GM19467 (cell line): ENCODE data around the gene LAD1.
A peak's percentile ranks its signal among the peaks of the same experiment; 100 is the strongest.

Experiments
- ATAC-seq: cut with Tn5 transposase; IDR thresholded peaks from one replicate; pipeline ENCODE4 v1.9.1; 2021; ENCODE audit warnings: mild to moderate bottlenecking, moderate library complexity; ENCODE audit not compliant: unreplicated experiment

LAD1 gene

DNA sequence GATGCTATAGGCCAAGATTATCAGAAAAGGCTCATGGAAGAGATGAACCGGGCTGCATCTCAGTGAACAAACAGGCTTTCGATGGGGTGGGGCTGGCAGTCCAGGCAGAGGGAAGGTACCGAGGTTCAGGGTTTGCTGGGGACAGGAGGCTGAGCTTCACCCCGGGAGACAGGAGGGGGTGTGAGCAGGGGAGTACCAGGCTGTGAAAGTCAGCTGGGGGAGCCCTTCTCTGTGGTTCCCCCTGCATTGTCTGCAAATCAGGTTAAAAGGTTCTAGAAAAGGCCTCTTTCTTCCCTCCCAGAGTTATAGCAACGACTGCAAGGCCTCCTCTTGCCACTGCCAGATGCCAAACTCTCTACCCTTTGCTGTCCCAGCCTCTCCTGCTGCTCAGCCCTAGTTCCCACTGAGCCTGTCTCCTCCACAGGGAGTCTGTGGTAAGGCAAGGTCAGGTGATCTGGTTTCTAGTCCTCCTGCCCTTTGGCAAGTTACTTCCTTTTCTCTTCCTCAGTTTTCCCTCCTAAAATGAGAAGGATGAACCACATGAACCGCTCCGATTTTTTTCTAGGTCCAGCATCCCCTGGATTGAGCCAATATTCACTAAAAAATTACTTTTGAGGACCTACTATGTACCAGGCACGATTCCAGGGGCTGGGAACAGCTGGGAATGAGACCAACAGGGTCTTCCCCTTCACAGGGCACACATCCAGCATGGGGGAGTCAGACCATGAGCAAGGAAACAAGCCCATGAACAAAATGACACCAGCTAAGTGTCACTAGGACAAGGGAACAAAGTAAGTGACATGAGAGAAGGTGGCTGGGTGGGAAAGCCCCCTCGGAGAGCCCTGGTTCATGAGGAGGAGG lies 7.2 kb downstream of the LAD1 start:
- ATAC-seq: no peak

DNA sequence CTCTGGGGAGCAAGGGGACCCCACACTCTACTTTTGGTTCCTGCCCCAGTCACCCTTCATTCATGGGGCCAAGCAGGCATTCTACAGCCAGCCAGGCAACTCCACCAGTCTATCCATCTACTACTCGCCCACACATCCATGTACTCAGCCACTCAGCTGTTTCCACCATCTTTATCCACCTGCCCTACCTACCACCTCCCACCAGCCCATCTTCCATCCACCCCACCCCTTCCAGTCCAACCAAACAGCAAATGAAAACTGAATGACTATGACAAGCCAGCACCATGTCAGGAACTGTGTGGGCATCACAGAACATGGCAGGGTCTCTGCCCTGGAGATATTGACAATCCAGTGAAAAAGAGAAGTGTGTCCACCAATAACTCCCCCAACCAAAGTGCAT lies 7.9 kb downstream of the LAD1 start:
- no peak for ATAC-seq

DNA sequence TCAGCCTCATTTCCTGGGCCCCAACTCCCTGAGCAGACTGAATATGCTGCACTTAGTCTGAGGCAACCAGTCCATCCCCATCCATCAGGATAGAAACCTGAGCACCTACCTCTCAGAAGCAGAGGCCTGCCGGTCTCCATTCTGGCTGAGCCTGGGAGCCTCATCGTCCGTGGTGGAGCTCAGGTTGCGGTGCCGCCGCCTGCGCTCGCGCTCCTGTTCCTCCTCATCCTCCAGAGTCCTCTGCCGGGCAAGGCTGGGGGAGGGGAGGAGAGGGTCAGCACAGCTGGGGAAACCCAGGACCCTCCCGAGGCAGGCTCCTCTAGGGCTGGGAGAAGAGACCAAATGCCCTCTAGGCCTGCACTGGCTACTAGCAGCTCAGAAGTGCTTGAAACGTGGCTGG lies 10.1 kb downstream of the LAD1 start:
- ATAC-seq: no peak

DNA sequence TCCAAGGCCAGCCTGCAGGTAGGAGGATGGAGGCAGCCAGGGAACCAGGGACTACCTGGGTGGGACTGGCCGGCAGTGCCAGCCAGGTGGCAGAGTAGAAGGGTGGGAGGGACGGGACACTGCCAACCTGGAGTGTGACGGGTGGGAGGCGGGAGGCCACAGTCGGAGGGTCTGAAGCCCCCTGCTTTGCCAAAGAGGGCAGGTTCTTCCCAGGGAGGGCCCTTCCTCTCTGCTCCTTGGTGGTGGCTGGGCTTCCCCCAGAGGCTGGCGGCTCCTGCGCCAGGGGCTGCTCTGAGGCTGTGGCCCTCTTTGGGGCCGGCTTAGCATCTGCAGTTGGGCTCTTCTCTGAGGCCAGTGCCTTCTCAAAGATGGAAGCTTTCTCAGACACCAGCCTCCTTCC lies 12.9 kb downstream of the LAD1 start:
- no peak for ATAC-seq

DNA sequence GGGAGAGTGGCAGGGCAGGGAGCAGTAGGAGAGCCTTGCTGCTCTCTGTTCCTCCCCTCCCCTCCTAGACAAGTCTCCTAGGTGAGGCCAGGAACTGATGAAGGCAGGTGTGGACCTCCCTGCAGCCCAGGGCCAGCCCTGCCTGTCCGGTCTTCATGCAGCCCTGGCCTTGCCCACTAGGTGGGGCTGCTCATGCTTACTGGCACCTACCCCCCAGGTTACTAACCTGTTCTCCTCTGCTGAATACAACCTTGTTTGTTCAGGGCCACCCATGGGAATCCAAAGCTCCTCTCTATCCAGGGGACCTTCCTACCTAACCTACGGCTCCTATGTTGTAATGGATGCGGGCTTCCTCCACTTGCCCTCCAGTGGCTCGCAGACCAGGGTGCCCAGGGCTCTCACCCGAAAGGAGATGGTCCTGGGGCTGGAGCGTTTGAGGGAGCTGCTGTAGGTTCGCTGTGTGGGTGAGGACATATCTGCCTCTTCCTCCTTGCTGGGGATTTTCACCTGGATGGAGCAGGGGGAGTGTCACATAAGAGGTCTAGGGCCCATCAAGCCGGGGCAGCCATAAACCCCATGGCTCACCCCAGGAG lies 13.7 kb downstream of the LAD1 start:
- ATAC-seq: peak; percentile 75

DNA sequence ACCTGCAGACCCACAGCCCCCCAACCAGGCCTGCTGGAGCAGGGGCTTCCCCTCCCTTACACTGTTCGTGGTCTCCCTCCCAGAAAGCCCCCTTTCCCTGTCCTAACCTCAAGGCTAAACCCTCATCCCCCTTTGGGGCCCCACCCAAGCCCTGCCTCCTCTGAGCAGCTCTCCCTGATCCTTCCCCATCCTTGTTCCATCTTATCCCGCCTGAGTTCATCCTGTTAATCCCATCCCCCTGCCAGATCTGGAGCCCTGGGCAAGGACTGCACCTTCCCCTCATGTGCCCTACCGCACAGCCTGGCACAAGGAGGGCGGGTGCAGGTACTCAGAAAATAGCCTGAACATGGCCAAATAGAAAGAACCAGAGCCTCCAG lies 14.7 kb downstream of the LAD1 start:
- no peak for ATAC-seq

DNA sequence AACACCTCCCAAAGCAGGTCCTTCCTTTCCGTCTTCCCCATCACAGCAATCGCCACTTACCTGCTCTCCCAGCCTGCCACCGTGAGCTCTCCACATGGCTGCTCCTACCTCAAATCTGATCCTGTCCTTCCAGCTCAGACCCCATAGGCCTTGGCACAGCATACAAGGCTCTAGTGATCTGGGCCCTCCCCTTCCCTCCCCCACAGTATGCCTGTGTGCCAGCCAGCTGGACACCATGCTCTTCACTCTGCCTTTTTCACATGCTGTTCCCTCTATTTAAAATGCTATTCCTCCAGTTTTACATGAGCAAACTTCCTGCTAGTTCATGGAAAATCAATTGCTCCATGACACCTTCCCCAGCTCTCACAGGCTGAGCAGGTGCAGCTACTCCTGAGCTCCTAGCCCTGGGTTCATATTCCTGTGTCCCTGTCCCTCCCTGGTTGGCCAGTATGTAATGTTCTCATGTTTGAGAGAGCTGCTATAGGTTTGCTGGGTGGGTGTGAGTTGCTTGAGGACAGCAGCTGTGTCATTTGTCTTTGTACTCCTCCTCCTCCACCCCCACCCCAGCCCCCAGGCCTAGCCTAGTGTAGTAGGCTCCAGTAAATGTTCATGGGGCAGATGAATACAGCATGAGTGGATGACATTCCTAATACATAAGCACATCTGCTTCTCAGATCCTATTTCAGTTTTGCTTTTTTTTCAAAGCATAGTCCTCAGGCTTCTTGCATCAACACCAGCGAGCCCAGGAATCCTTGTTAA lies 15.3 kb downstream of the LAD1 start:
- ATAC-seq: no peak

DNA sequence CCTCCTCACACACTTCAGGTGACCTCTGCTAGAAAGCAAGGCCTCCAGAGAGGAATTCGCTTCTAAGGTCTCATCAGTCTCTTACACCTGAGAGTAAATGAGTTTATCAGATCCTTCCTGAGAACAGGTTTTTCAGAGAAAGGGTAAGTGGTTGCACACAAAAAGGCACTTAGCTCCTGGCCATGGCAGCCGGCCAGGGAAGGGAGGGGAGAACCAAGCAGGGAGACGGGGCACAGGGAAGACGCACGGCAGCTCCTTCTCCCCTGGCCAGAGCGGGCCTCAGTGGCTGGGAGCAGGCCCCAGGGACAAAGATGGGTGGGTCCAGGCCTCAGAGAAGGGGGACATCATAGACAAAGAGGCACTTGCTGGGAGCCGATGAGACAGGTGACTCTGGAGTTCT lies 18.0 kb downstream of the LAD1 start:
- no peak for ATAC-seq

DNA sequence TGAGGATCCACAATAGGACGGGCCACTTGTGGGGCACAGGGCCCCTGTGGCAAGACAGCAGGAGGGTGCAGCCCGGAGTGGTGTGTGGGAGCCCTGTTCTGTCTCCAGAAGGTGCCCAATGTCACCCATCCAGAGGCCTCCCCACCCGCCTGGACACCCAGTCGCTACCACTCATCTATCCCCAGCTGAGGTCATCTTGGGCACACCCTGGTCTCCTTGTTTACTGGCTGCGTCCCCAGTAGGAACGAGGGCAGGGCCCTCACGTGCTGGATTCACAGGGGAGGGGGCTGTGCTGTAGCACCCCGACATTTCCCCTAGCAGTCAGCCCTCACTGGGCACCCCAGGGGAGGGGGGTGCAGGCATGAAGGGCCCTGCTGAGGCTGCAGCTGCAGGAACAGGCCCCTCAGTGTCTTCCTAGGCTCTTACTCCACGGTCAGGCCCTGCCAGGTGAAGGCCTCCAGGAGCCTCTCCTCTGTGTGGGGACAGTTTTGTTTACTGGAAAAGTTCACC lies 19.3 kb downstream of the LAD1 start:
- no peak for ATAC-seq

DNA sequence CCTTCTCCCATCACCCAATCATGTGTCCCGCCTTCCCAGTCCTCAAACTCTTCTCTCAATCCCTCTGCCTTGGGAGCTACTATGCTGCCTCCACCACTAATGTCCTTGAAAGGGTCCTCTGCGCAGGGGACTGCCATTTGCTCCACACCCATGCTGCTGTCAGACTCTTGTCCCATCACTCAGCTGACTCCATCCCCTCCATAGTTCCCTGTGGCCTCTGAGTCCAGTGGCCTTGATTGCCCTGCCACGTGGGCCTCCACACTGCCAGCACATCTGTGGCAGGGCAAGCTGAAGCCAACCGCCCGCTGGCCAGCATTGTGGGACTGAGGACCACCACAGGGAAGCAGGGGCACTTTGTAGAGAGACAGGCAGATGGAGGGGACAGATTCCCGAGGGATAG lies 20.3 kb downstream of the LAD1 start:
- no peak for ATAC-seq

DNA sequence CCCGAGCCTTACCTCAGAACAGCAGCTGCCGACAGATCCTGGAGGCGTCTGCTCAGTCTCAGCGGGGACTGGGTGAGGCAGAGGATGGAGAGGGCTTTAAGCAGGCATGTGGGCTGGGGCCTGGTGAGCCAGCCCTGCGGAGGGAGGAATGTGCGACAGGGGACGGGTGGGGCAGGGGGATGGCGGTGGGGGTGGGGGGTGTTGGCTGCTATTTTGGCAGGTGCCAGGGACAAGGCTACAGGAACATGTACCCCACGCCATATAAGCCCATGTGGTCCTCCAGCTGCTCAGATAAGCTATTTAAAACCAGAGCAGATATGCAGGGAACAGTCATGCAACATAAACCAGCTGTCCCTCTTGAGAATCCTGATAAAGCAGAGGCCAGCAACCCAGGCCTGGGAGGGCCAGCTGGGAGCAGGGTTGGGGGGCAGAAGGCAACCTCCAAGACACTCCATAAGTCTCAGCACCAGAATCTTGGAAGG lies 21.5 kb downstream of the LAD1 start, which contains the start of gene TNNT2:
TSS of gene TNNT2 (minus strand) at position 70 of the 482 bp plus-strand sequence. CDS start 4,426 bp downstream, outside the sequence.
- no peak for ATAC-seq

DNA sequence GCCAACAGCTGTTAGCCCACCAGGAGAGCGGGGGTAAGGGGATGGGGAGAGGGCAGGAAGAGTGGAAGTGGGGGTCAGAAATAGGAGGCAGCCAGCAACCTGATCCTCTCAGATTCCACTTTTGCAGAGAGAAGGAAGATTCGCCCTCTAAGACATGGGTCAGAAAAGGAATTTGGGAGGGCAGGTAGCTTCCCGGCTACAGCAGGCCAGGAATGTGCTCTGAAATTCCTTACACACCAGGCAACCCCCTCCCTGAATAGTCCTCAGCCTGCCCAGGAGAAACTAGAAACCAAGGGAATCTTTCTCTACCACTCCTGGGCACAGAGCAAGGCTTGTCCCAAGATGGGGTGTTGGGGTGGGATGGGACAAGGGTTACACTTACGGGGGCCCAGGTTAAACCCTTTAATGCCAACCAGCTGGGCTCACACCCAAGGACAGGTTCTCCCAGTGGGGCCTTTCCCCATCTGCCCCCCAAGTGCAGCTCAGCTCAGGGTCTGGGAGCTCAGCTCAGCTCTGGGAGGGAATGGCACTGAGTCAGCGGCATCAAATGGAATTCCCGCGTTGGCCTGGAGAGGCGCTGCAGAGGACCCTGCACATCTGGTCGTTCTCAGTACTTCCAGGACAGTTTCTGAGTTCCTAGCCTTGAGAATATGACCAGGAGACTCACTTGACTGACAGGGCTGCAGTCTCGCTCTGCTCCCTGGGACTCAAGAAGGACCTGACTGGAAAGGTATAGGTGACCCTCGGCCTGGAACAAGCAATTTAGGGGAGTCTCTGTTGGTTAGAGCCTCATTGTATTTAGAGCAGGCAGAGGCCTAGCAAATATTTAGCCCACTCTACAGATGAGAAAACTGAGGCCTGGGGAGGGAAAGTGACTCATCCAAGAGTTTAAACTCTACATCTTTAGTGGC lies 22.4 kb downstream of the LAD1 start:
- ATAC-seq: no peak

DNA sequence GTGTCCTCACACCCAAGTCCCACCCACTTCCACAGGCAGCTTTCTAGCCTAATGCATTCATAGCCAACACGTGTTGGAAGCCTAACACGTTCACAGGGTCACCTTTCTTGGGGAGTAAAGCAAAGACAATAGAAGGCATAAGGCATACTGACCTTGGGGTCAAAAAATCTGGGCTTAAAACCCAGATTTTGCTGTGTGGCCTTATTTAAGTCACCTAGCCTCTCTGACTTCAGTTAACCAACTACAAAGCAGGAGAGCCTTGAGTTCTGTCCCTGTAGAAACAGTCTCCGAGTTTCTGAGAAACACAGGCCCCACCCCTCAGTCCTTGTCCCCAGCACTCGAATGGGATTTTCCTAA lies 23.0 kb downstream of the LAD1 start:
- no peak for ATAC-seq

DNA sequence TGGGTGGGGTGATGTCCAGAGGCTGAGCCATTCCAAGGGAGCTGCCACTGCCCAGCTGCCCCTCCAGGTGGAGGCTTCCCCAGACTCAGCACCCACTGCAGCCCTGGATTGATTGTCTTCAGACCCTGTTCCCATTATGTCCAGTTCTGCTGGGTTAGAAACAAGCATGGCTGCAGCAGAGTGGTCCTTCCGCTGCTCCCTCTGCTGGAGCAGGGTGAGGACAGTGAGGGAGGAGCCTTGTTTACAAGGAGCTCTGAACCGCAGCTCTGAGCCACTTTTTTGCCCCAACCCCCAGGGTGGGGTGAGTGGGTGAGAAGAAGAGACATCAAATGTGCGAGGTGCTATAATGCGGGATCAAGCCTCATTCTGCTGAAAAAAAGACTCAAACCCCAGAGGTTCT lies 24.0 kb downstream of the LAD1 start:
- no peak for ATAC-seq

DNA sequence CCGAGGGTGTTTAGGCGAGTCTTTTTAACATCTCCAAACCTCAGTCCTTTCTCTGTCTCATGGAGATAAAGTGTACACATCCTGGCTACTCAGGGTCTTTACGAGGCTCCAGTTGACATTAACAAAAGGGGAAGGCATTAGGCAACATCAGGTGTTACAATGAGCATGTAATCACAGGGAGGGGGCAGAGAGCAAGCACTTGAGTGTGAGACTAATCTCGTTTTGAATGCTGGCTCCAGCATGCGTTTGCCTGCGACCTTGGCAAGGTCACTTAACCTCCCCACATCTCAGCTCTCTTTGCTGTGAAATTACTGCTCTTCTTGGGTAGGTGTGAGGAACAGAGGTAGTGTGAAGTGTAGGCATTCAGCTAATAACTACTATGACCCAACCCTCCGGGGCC lies 24.8 kb downstream of the LAD1 start:
- ATAC-seq: no peak

DNA sequence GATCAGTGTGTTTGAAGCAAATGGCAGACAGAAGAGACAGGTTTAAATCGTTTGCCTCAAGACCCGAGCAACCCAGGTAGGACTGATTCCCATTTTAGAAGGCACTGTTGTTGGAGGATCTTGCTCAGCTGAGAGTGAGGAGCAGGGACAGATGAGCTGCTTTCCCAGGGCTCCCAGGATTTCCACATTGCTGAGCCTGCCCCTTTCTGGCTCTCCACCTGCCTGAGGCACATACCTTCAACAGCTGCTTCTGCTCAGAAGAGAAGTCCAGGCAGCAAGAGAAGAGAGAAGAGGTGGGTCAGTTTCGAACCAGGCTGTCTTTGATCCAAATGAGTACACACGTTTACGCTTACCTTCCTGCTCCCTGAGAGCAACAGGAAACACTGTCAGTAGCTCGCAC lies 27.3 kb downstream of the LAD1 start:
- ATAC-seq: no peak

DNA sequence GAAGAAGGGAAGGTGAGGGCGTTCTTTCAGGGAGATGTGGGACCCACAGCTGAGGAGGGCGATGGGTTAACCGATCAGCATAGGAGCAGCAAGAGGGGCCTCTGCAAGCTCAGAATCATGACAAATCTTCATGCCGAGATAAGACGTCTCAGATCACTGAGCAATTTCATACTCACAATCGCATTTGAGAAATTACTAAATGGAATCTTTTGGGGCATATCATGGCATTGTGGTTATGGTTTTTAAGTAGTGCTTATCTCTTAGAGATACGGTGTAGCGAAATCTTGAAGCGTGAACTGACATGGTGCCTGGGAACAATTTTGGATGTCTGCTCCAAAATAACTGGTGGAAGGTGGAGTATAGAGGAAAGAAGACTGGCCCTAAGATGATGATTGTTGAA lies 27.8 kb downstream of the LAD1 start:
- no peak for ATAC-seq

DNA sequence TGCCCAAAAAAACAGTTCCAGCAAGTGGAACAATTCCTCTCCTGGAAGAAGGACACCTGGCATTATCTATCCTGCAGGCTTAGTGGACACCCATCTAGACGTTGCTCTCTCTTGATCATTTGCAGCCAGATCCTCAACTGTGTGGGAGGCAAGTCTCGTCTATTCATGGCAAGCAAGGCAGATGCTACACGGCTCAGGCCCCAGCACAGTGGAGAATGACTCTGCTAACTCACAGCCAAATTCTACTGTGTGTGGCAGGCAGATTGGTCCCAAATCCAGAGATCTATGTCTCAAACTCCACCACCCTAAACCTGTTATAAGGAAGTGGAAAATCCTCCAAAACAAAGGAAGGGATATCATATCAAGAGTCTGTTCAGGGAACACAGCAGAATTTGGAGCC lies 28.6 kb downstream of the LAD1 start:
- ATAC-seq: no peak

DNA sequence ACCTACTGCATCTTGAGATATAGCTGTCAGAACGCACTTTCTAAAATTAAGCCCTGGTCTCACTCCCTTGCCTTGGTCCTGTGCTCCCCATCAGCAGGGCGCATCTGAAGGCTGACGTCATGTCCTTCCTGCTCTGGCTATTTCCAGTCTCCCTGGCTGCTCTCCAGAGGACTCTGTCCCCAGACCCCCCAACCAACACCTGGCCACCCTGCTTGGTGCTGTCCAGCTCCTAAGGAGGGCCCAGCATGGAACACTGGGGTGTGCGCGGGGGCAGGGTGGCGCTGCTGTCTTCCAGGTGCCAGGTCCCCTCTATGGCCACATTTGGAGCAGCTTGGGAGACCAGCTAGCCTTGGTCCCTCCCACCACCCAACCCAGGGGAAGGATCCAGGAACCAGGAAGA lies 29.9 kb downstream of the LAD1 start:
- no peak for ATAC-seq

DNA sequence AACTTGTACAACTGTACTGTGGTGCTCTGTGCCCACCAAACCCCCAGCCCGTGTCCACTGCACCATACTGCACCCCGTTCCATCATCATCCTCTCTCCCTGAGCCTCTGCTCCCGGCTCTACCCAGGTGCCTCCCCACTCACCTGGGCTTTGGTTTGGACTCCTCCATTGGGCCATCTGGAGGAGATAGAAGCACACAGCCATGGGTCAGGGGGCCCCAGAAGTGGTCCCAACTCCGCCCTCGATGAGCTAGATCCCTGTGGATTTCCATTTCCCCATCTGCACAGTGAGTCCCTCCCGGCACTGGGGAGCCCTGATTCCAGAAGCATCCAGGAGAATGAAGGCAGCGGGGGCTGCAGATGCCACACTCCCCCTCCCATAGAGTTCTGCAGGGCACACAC lies 32.4 kb downstream of the LAD1 start:
- ATAC-seq: no peak

DNA sequence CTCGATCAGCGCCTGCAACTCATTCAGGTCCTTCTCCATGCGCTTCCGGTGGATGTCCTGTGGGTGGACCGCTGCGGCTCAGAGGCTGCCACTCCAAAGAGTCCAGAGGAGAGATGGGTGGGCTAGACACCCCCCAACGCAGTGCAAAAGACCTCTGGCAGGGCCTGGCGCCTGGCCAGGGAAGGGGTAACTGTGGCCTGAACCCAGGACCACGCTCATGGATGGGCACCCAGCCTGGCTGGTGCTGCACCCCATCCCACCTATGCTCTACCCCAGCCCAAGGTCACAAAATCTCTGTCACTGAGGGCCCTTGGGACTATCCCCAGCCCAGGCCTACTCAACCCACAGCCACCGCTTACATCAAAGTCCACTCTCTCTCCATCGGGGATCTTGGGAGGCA lies 33.9 kb downstream of the LAD1 start:
- ATAC-seq: no peak
